ENCODE measurements around the gene GSE1.

GSE1 gene

GRCh38 chr16:85621698-85622428 is 8.7 kb downstream of the GSE1 start:
- DNase-seq: no peak

- DNase-seq: no peak
Observed at GRCh38 chr16:85622683-85623082, 9.6 kb downstream of the GSE1 start.

GRCh38 chr16:85623250-85623649 is 10.1 kb downstream of the GSE1 start:
- no peak for DNase-seq

DNA sequence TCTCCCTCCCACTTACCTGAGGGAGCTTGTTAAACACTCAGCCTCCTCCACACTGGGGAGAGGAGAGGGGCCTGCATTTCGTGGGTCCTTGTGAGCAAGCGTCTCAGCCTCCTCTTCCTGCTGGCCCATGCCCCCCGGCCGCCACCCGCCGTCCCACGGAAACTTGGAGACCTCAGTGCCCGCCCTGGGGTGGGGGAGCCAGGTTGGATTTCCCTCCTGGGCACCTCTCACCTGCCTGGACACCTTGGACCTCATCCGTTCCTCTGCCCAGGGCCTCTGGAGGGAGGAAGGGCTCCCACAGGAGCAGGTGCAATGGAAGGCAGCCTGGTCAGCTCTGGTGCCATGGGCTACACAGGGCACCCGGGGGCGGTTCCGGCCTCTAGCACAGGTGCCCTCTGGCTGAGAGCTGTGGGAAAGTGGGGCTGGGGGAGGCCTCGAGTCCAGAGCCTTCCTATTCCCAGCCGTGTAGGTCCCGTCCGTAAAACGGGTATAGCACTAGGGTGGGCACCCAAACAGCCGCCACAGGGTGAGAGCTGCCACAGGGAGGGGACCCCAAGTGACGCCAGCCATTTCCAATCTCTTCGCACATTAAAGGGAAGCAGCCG is 11.0 kb downstream of the GSE1 start:
- DNase-seq: no peak

DNA sequence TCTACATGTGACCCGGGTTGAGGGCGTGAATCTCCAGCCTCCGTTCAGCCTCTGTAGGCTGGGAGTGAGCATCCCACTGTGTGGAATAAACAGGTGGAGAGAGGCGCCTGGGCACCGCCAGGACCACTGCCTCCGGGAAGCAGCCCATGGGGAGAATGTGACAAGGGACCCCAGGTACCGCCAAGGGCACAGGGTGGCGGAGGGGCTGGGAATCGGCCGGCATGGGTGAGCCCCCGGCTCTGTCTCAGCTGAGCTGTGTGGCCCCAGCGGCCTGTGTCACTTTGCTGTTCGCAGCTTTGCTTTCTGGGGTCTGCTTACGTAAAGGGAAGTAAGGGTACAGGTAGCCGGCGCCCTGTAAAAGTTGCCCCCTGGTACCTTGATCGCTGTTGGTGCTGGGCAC is 11.5 kb downstream of the GSE1 start:
- DNase-seq: no peak

GRCh38 chr16:85625053-85625452 is 11.9 kb downstream of the GSE1 start:
- no peak for DNase-seq

DNA sequence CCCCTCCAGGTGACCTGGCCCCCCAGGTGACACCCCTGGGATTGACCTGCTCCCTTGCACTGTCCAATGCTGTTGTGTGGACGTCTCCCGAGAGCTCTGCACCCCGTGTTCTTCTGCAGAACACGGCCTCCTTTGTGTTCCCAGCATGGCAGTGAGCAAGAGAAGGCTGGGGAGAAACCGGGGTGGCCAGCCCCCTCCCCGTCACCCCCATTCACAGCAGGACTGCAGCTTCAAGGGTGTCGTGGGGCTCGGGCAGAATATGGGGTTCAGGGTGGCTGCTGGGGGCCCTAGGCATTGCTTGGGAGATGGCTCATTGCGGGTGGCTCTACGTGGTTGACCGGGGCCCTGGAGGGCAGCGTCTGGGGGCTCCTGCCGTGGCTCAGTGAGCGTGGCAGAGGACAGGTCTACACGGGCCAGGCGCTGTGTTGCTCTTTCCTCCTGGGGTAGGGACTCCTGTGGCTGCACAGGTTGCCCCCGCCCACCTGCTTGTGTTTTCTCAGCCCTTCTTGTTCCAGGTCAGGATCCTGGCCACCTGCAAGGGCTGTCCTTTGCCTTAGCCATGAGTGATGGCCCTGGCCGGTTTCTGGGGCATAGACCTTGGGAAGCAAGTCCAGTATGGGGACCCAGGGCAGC is 12.5 kb downstream of the GSE1 start:
- DNase-seq: no peak

DNA sequence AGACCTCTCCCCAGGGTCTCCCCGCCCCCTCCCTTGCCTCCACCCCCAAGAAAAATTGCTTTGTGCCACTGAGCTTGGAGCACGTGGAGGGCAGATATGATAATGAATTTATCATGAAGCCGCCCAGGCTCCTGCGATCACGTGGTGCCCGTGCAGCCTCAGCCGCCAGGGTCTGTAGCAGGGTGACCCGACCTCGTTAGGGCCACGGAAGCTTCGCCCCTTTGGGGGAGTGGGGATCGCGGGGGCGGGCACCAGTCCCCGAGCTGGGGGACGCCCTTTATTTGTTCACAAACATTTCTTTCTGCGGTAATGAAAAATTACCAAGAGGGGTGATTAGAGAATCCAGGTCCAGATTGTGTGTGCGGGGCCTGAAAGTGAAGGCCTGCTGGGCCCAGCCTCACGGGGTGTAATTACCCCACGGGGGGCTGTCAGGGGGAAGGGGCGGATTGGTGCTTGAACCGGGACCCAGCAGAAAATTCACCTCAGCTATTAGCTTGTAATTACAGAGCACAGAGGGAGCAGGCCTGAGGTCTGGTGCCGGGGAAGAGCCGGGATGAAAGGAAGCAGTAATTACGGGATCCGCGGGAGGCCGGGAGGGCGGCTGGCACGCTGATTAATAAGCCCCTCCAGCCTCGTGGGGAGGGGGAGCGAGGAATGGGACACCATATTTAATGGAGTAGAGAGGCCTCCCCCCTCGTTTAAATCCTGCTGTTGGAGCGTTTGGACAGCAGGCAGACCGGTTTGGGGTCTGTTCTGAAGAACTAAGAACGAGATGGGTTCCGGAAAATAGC is 13.3 kb downstream of the GSE1 start:
- no peak for DNase-seq

- no peak for DNase-seq
Observed at GRCh38 chr16:85627089-85627488, 14.0 kb downstream of the GSE1 start.

GRCh38 chr16:85627526-85628264 is 14.6 kb downstream of the GSE1 start:
- no peak for DNase-seq

DNA sequence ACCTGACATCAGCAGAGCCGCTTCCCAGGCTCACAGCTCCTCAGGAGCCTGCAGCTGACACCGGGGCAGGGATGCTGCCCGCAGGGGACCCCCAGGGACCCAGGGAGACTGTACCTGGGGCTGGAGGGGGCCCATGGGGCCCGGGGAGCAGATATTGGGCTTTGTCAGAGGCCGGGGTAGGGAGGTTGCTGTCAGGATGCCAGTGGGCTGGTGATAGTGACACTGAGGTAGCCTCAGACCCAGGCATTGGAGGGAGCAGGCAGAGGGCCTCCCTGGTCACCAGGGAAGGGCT is 15.1 kb downstream of the GSE1 start:
- DNase-seq: no peak

DNA sequence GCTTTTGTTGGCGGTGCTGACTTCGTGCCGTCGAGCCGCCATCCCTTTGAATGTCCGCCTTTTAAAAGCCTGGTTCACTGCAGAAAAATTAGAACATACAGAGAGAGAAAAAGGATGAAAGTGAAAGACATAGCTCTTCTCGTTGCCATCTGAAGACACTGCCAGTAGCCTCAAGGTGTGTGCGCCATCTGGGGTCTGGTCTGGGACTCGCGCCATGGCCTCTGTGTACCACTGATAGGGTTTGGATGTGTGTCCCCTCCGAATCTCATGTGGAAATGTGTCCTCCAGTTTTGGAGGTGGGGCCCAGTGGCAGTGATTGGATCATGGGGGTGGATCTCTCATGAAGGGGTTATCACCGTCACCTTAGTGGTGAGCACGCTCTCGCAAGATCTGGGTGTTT is 15.5 kb downstream of the GSE1 start:
- no peak for DNase-seq

DNA sequence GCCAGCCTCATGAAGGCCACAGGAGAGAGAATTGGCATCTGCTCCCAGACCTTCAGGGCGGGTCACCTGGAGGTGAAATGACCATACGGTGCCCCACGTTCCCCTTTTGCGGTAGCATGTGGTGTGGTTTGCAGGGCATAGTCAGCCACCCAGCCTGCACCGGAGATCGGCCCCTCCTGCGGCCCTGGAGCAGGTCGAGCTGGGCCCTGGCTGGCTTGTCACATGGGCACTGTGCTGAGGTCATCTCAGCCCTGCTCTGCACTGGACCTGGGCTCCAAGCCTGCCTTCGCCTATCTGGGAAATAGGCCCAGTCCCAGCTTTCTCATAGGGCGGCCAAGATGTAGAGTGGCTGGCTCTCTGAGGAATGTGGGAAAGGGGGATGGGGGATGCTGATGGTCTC is 16.2 kb downstream of the GSE1 start:
- DNase-seq: no peak

- no peak for DNase-seq
Observed at GRCh38 chr16:85629853-85630252, 16.7 kb downstream of the GSE1 start.

- no peak for DNase-seq
Observed at GRCh38 chr16:85631230-85631629, 18.1 kb downstream of the GSE1 start.

GRCh38 chr16:85631802-85632393 is 18.8 kb downstream of the GSE1 start:
- no peak for DNase-seq

GRCh38 chr16:85632709-85633437 is 19.8 kb downstream of the GSE1 start:
- no peak for DNase-seq

GRCh38 chr16:85633438-85633743 is 20.3 kb downstream of the GSE1 start:
- DNase-seq: no peak

- DNase-seq: no peak
Observed at GRCh38 chr16:85633888-85634287, 20.8 kb downstream of the GSE1 start.

- DNase-seq: no peak
Observed at GRCh38 chr16:85634747-85635544, 21.8 kb downstream of the GSE1 start.

- no peak for DNase-seq
Observed at GRCh38 chr16:85635545-85636140, 22.5 kb downstream of the GSE1 start.

Data from HCEC 1CT (cell line).